HepG2 (cell line): ENCODE data around the gene HIPK4.

ENCODE experiments used
- CENPX ChIP-seq: sonication (generic); formaldehyde crosslinking; IDR thresholded peaks from 2 replicates; pipeline ENCODE4 v1.9.0; 2021; ENCODE audit warnings: mild to moderate bottlenecking, missing genetic modification reagents, moderate library complexity
- MAX ChIP-seq: IDR thresholded peaks from 2 replicates; pipeline ENCODE4 v1.6.1; 2012; ENCODE audit warnings: inconsistent platforms
- NR2C2 ChIP-seq: sonication (generic); formaldehyde crosslinking; IDR thresholded peaks from 2 replicates; pipeline ENCODE4 v1.4.0; 2020; ENCODE audit warnings: missing genetic modification reagents, mild to moderate bottlenecking, moderate library complexity, borderline replicate concordance
- ZBTB37 ChIP-seq: sonication (generic); formaldehyde crosslinking; IDR thresholded peaks from 2 replicates; pipeline ENCODE4 v1.4.0; 2020; ENCODE audit warnings: mild to moderate bottlenecking, missing genetic modification reagents
- ZKSCAN1 ChIP-seq: fragments of 150-350 bp; IDR thresholded peaks from 2 replicates; pipeline ENCODE4 v1.6.1; 2014; ENCODE audit warnings: low read length
- ZNF3 ChIP-seq: IDR thresholded peaks from 2 replicates; pipeline ENCODE4 v1.7.0; 2017; ENCODE audit warnings: inconsistent platforms
- ZNF343 ChIP-seq: sonication (generic); formaldehyde crosslinking; IDR thresholded peaks from 2 replicates; pipeline ENCODE4 v1.4.0; 2020; ENCODE audit warnings: mild to moderate bottlenecking, missing genetic modification reagents

- no peak for TF ChIP-seq ZBTB37 (CRISPR knock-in tag)
- no peak for TF ChIP-seq ZNF343 (CRISPR knock-in tag)
- TF ChIP-seq CENPX (CRISPR knock-in tag), result no peak
- TF ChIP-seq MAX, result no peak
- TF ChIP-seq ZNF3 (CRISPR knock-in tag), result no peak
- no peak for TF ChIP-seq ZKSCAN1
- TF ChIP-seq NR2C2 (CRISPR knock-in tag), result no peak
These were observed 31.2 kb downstream of the HIPK4 start for GRCh38 chr19:40358773-40359172.
